Naive thymus-derived CD8-positive, alpha-beta T cell (primary cell): ENCODE data around the gene IKBKE. TPM values are rescaled to one million over a fixed set of nuclear protein-coding genes. Genes with fewer than 3 reads are reported as not detected.
"Not testable (repeated sequence)": the region's sequence is repeated elsewhere in the genome, so short reads cannot be mapped to it uniquely, and the experiment has no call there.

ENCODE experiments used
- ATAC-seq, 2 donors: fragments of 150-1000 bp; cut with Tn5 transposase in 1 of 2; sonication (Bioruptor Pico), chemical (Tn5 transposase) in 1 of 2; 1 replicate in 1 of 2; 2 replicates in 1 of 2; pipeline ENCODE4 v1.10.0; 2021; ENCODE audit warnings: mild to moderate bottlenecking in 2 of 2, moderate library complexity in 2 of 2
- POLR2A ChIA-PET: fragments of 350-600 bp; sonication (Branson Sonifier 250); formaldehyde crosslinking; loops from one replicate; lab custom pipeline; 2021; ENCODE audit warnings: antibody characterized with exemption; lab: Charles Lee
- DNase-seq, 10 donors: peaks; one replicate each; pipeline versions ENCODE4 v3.0.0 to v3.0.0-alpha.2; 2020 to 2022
- H3K27ac Mint-ChIP-seq, 10 donors: one replicate each; pipeline ENCODE4 v1.8.0; 2020 to 2022; ENCODE audit warnings: mild to moderate bottlenecking in 10 of 10, mixed read lengths in 10 of 10, moderate library complexity in 4 of 10, inconsistent platforms in 1 of 10
- H3K27me3 Mint-ChIP-seq, 5 donors: one replicate each; pipeline ENCODE4 v1.8.0; 2021 to 2022; ENCODE audit warnings: mixed read lengths in 5 of 5
- H3K36me3 Mint-ChIP-seq, 3 donors: one replicate each; pipeline ENCODE4 v1.8.0; 2020 to 2022; ENCODE audit warnings: mixed read lengths in 3 of 3, mild to moderate bottlenecking in 2 of 3, inconsistent platforms in 1 of 3
- H3K4me1 Mint-ChIP-seq, 4 donors: one replicate each; pipeline ENCODE4 v1.8.0; 2021 to 2022; ENCODE audit warnings: mixed read lengths in 4 of 4
- H3K4me3 Mint-ChIP-seq, 10 donors: one replicate each; pipeline ENCODE4 v1.8.0; 2020 to 2022; ENCODE audit warnings: mild to moderate bottlenecking in 10 of 10, mixed read lengths in 10 of 10, moderate library complexity in 6 of 10, inconsistent platforms in 1 of 10
- H3K9me3 Mint-ChIP-seq, 9 donors: one replicate each; pipeline ENCODE4 v1.8.0; 2020 to 2022; ENCODE audit warnings: mixed read lengths in 9 of 9, mild to moderate bottlenecking in 3 of 9, inconsistent platforms in 1 of 9, moderate library complexity in 1 of 9
- polyA plus RNA-seq, 3 donors: library from polyadenylated mRNA; unstranded; fragments of 300-500 nt; fragmentation: Illumina TruSeq; gene quantifications; one replicate each; pipeline ENCODE4 v1.2.3, GENCODE V29; 2021
- total RNA-seq, 8 experiments: library from RNA in 2 of 8; stranded (reverse) in 2 of 8; gene quantifications; one replicate each; pipeline ENCODE4 v1.2.3 and lab custom pipeline; 2021 to 2026

The IKBKE gene
- total and polyA plus RNA-seq, 5 experiments from 2014 or later = 40.5 to 87.3 (median 57.0) TPM

GRCh38 chr1:206477581-206478380, 7.5 kb downstream of the IKBKE start:
- Mint-ChIP-seq H3K36me3 (peaks cover 0 to 86% (median 6%) of the 10 kb centered on the region in 3 donors), H3K4me1 (peaks cover 19 to 50% (median 34%) of the 10 kb centered on the region in 4 donors), H3K9me3 (no peaks in the 10 kb centered on the region), H3K27ac (peak overlapping the region in 5 of 10 donors; percentile 19 to 80 (median 32)), H3K27me3 (no peaks in the 10 kb centered on the region), H3K4me3 (peak overlapping the region in 1 of 10 donors; percentile 2)
- no peak for ATAC-seq
- POLR2A ChIA-PET = interaction anchor here (1.4 kb wide), 1 partner anchor 12 kb away, joined by 3 read pairs; no protein-coding TSS in a partner anchor
- DNase-seq = no peak

GRCh38 chr1:206478746-206479145, 8.5 kb downstream of the IKBKE start:
- no peaks in the 10 kb centered on the region for H3K27me3 Mint-ChIP-seq
- no peak overlapping the region for H3K4me3 Mint-ChIP-seq
- peak overlapping the region in 4 of 10 donors; percentile 32 to 87 (median 43) for H3K27ac Mint-ChIP-seq
- H3K36me3 Mint-ChIP-seq = peaks cover 0 to 86% (median 6%) of the 10 kb centered on the region in 3 donors
- DNase-seq = no peak
- no peaks in the 10 kb centered on the region for H3K9me3 Mint-ChIP-seq
- H3K4me1 Mint-ChIP-seq = peaks cover 11 to 41% (median 28%) of the 10 kb centered on the region in 4 donors
- POLR2A ChIA-PET = interaction anchor here (1.0 to 2.4 kb wide), 5 partner anchors 8 to 133 kb away, joined by 3 to 19 read pairs (median 5); partner anchors contain the start of genes EIF2D and IKBKE
- ATAC-seq = no peak

GRCh38 chr1:206479183-206480125, 9.2 kb downstream of the IKBKE start:
- H3K27ac Mint-ChIP-seq = peak overlapping the region; percentile 38 to 92 (median 84)
- peak; percentile 47 to 82 (median 62) for DNase-seq
- H3K9me3 Mint-ChIP-seq = no peaks in the 10 kb centered on the region
- H3K4me1 Mint-ChIP-seq = peaks cover 6 to 35% (median 24%) of the 10 kb centered on the region in 4 donors
- H3K4me3 Mint-ChIP-seq = peak overlapping the region in 4 of 10 donors; percentile 22 to 58 (median 33)
- H3K36me3 Mint-ChIP-seq = peaks cover 0 to 82% (median 6%) of the 10 kb centered on the region in 3 donors
- no peaks in the 10 kb centered on the region for H3K27me3 Mint-ChIP-seq
- ATAC-seq = peak; percentile 84 to 91
- POLR2A ChIA-PET = interaction anchor here (1.0 to 2.4 kb wide), 7 partner anchors 9 to 184 kb away, joined by 3 to 19 read pairs (median 6); partner anchors contain the start of genes EIF2D and IKBKE

- ATAC-seq = no peak
- H3K4me1 Mint-ChIP-seq = peaks cover 6 to 34% (median 22%) of the 10 kb centered on the region in 4 donors
- POLR2A ChIA-PET = interaction anchor here (1.2 to 2.4 kb wide), 4 partner anchors 10 to 184 kb away, joined by 6 to 19 read pairs (median 7); partner anchors contain the start of gene IKBKE
- peak overlapping the region in 5 of 10 donors; percentile 23 to 90 (median 35) for H3K27ac Mint-ChIP-seq
- no peaks in the 10 kb centered on the region for H3K9me3 Mint-ChIP-seq
- H3K36me3 Mint-ChIP-seq = peaks cover 0 to 82% (median 7%) of the 10 kb centered on the region in 3 donors
- H3K27me3 Mint-ChIP-seq = no peaks in the 10 kb centered on the region
- DNase-seq = no peak
- no peak overlapping the region for H3K4me3 Mint-ChIP-seq
Observed at GRCh38 chr1:206480211-206480610, 9.9 kb downstream of the IKBKE start.

GRCh38 chr1:206482611-206483010, 12.3 kb downstream of the IKBKE start:
- DNase-seq (peak in 1 of 10 donors; percentile 34), ATAC-seq (no peak)
- POLR2A ChIA-PET = interaction anchor here (0.8 to 2.8 kb wide), 4 partner anchors 12 to 243 kb away, joined by 3 to 12 read pairs (median 4); partner anchors contain the start of gene IKBKE
- peak overlapping the region in 3 of 10 donors; percentile 34 to 35 (median 34) for H3K27ac Mint-ChIP-seq
- H3K36me3 Mint-ChIP-seq = peaks cover 0 to 76% (median 7%) of the 10 kb centered on the region in 3 donors
- no peak overlapping the region for H3K4me3 Mint-ChIP-seq
- H3K4me1 Mint-ChIP-seq = peaks cover 6 to 25% (median 13%) of the 10 kb centered on the region in 4 donors
- H3K9me3 Mint-ChIP-seq = no peaks in the 10 kb centered on the region
- H3K27me3 Mint-ChIP-seq = no peaks in the 10 kb centered on the region

GRCh38 chr1:206483864-206484263, 13.6 kb downstream of the IKBKE start:
- H3K27me3 Mint-ChIP-seq, H3K4me3 Mint-ChIP-seq, DNase-seq, ATAC-seq, POLR2A ChIA-PET, H3K9me3 Mint-ChIP-seq: not testable (repeated sequence)
- peaks cover 6 to 16% (median 10%) of the 10 kb centered on the region in 4 donors for H3K4me1 Mint-ChIP-seq
- H3K27ac Mint-ChIP-seq = peak overlapping the region in 2 of 10 donors; percentile 20 to 62
- H3K36me3 Mint-ChIP-seq = peaks cover 0 to 75% (median 6%) of the 10 kb centered on the region in 3 donors

- POLR2A ChIA-PET = no interaction called here
- Mint-ChIP-seq H3K27ac (peak overlapping the region in 1 of 10 donors; percentile 44), H3K36me3 (peaks cover 0 to 74% (median 7%) of the 10 kb centered on the region in 3 donors)
Observed at GRCh38 chr1:206484901-206485300, 14.6 kb downstream of the IKBKE start.

GRCh38 chr1:206486995-206487788, 16.9 kb downstream of the IKBKE start:
- Mint-ChIP-seq H3K4me3 (no peak overlapping the region), H3K27me3 (no peaks in the 10 kb centered on the region), H3K9me3 (no peaks in the 10 kb centered on the region), H3K4me1 (peaks cover 0 to 10% (median 5%) of the 10 kb centered on the region in 4 donors), H3K27ac (peak overlapping the region in 5 of 10 donors; percentile 34 to 66 (median 59)), H3K36me3 (peaks cover 0 to 78% (median 8%) of the 10 kb centered on the region in 3 donors)
- ATAC-seq (no peak), DNase-seq (no peak)
- POLR2A ChIA-PET = no interaction called here

More at GRCh38 chr1:206484901-206485300, 14.6 kb downstream of the IKBKE start:
- Mint-ChIP-seq H3K4me3 (no peak overlapping the region), H3K9me3 (no peaks in the 10 kb centered on the region), H3K4me1 (peaks cover 0 to 6% (median 3%) of the 10 kb centered on the region in 4 donors), H3K27me3 (no peaks in the 10 kb centered on the region)
- no peak for DNase-seq
- ATAC-seq = no peak

- POLR2A ChIA-PET = interaction anchor here (0.6 kb wide), 1 partner anchor 17 kb away, joined by 3 read pairs; no protein-coding TSS in a partner anchor
- Mint-ChIP-seq H3K27me3 (no peaks in the 10 kb centered on the region), H3K4me3 (no peak overlapping the region), H3K36me3 (peaks cover 0 to 78% (median 12%) of the 10 kb centered on the region in 3 donors), H3K9me3 (no peaks in the 10 kb centered on the region), H3K4me1 (peaks cover 0 to 14% (median 6%) of the 10 kb centered on the region in 4 donors), H3K27ac (peak overlapping the region in 6 of 10 donors; percentile 18 to 85 (median 49))
- DNase-seq = no peak
- no peak for ATAC-seq
Observed at GRCh38 chr1:206487970-206488369, 17.7 kb downstream of the IKBKE start.

GRCh38 chr1:206488466-206488865, 18.2 kb downstream of the IKBKE start:
- Mint-ChIP-seq H3K4me1 (peaks cover 0 to 16% (median 6%) of the 10 kb centered on the region in 4 donors), H3K27ac (peak overlapping the region in 1 of 10 donors; percentile 53), H3K9me3 (no peaks in the 10 kb centered on the region)

More at GRCh38 chr1:206488466-206488865, 18.2 kb downstream of the IKBKE start:
- POLR2A ChIA-PET = interaction anchor here (0.6 kb wide), 1 partner anchor 17 kb away, joined by 3 read pairs; no protein-coding TSS in a partner anchor
- no peak for ATAC-seq
- H3K4me3 Mint-ChIP-seq = no peak overlapping the region
- no peak for DNase-seq
- peaks cover 0 to 78% (median 12%) of the 10 kb centered on the region in 3 donors for H3K36me3 Mint-ChIP-seq
- H3K27me3 Mint-ChIP-seq = no peaks in the 10 kb centered on the region
